ENCODE data around the gene MAPK8IP1. TPM values are rescaled to one million over a fixed set of nuclear protein-coding genes. Genes with fewer than 3 reads are reported as not detected.

MAPK8IP1 gene
- total and polyA plus RNA-seq, 8 donors = 21.3 to 49.7 (median 33.5) TPM

- no peak for FAIRE-seq
Observed at GRCh38 chr11:45947885-45948284, 62.4 kb downstream of the MAPK8IP1 start.

GRCh38 chr11:45948356-45948755 lies 62.9 kb downstream of the MAPK8IP1 start:
- Histone ChIP-seq H3K27me3 (no peaks in the 10 kb centered on the region), H3K27ac (no peak overlapping the region), H3K4me1 (peaks cover 0 to 9% (median 3%) of the 10 kb centered on the region in 3 donors), H3K4me3 (no peak overlapping the region), H3K36me3 (peaks cover 0 to 27% (median 4%) of the 10 kb centered on the region in 3 donors), H3K9me3 (no peaks in the 10 kb centered on the region)
- 95 to 97% methylated on average over 3 of the region's 3 CpGs for WGBS, 2 donors
- intact Hi-C loops (cut with DNase I) = no loop called here
- no peak for TF ChIP-seq CTCF (IDR thresholded peaks at IDR 0.05)
- FAIRE-seq (no peak), DNase-seq (no peak), ATAC-seq (peak in 2 of 4 donors; percentile 64 to 68)

More at GRCh38 chr11:45947885-45948284, 62.4 kb downstream of the MAPK8IP1 start:
- no peaks in the 10 kb centered on the region for H3K9me3 ChIP-seq
- ATAC-seq (no peak), DNase-seq (no peak)
- TF ChIP-seq CTCF (IDR thresholded peaks at IDR 0.05) = no peak
- peaks cover 0 to 9% (median 3%) of the 10 kb centered on the region in 3 donors for H3K4me1 ChIP-seq
- intact Hi-C loops (cut with DNase I) = no loop called here
- peaks cover 0 to 27% (median 4%) of the 10 kb centered on the region in 3 donors for H3K36me3 ChIP-seq
- no peak overlapping the region for H3K27ac ChIP-seq
- H3K27me3 ChIP-seq = no peaks in the 10 kb centered on the region
- no peak overlapping the region for H3K4me3 ChIP-seq
- WGBS, 2 donors = 100% methylated on average over 1 of the region's 1 CpG

- FAIRE-seq (no peak), DNase-seq (no peak), ATAC-seq (peak in 2 of 4 donors; percentile 31 to 60)
- intact Hi-C loops (cut with DNase I) = no loop called here
- Histone ChIP-seq H3K27me3 (no peaks in the 10 kb centered on the region), H3K4me1 (peaks cover 0 to 9% (median 2%) of the 10 kb centered on the region in 3 donors), H3K27ac (no peak overlapping the region), H3K4me3 (no peak overlapping the region), H3K9me3 (no peaks in the 10 kb centered on the region), H3K36me3 (peaks cover 0 to 27% (median under 1%) of the 10 kb centered on the region in 3 donors)
- TF ChIP-seq CTCF (IDR thresholded peaks at IDR 0.05) = no peak
- WGBS, 2 donors = 90 to 95% methylated on average over 1 of the region's 1 CpG
Observed at GRCh38 chr11:45949992-45950407, 64.5 kb downstream of the MAPK8IP1 start.

Other genes with a start within 250 kb of the MAPK8IP1 start
- 1 to 10 TPM in 2 of 6 donors, under 1 TPM in 4; 0.23 to 4.8 (median 0.50) TPM for gene CHST1, start 220.0 kb upstream of the MAPK8IP1 start, total RNA-seq
- gene CHST1, start 220.0 kb upstream of the MAPK8IP1 start, polyA plus RNA-seq = 1 to 10 TPM in 1 of 2 donors, under 1 TPM in 1; 0.76 to 1.4 TPM
- gene SLC35C1, start 80.5 kb upstream of the MAPK8IP1 start, total RNA-seq = 10 to 100 TPM in 2 of 6 donors, 1 to 10 TPM in 4; 5.4 to 14.2 (median 7.9) TPM
- gene SLC35C1, start 80.5 kb upstream of the MAPK8IP1 start, polyA plus RNA-seq = 1 to 10 TPM; 6.3 to 7.6 TPM
- 10 to 100 TPM; 15.3 to 29.4 (median 20.7) TPM for gene CRY2, start 38.2 kb upstream of the MAPK8IP1 start, total RNA-seq
- gene CRY2, start 38.2 kb upstream of the MAPK8IP1 start, polyA plus RNA-seq = 10 to 100 TPM; 16.0 to 28.5 TPM
- under 1 TPM in 5 of 6 donors, not detected in 1; 0.28 to 0.66 (median 0.40) TPM for gene FREY1, start 21.6 kb downstream of the MAPK8IP1 start, total RNA-seq
- 1 to 10 TPM in 1 of 2 donors, under 1 TPM in 1; 0.12 to 1.3 TPM for gene FREY1, start 21.6 kb downstream of the MAPK8IP1 start, polyA plus RNA-seq
- gene PEX16, start 32.2 kb downstream of the MAPK8IP1 start, total RNA-seq = 10 to 100 TPM; 18.6 to 26.8 (median 23.6) TPM
- gene PEX16, start 32.2 kb downstream of the MAPK8IP1 start, polyA plus RNA-seq = 10 to 100 TPM; 39.2 to 44.3 TPM
- gene LARGE2, start 37.0 kb downstream of the MAPK8IP1 start, total RNA-seq = 10 to 100 TPM in 5 of 6 donors, 1 to 10 TPM in 1; 9.0 to 20.4 (median 16.9) TPM
- 10 to 100 TPM; 48.2 to 48.4 TPM for gene LARGE2, start 37.0 kb downstream of the MAPK8IP1 start, polyA plus RNA-seq
- gene PHF21A, start 235.8 kb downstream of the MAPK8IP1 start, total RNA-seq = 10 to 100 TPM; 11.8 to 30.3 (median 14.9) TPM
- 10 to 100 TPM; 11.4 to 13.1 TPM for gene PHF21A, start 235.8 kb downstream of the MAPK8IP1 start, polyA plus RNA-seq